K562 (cell line): ENCODE measurements around the gene IFNGR2. TPM values are rescaled to one million over a fixed set of nuclear protein-coding genes. Genes with fewer than 3 reads are reported as not detected.
A peak's percentile ranks its signal among the peaks of the same experiment; 100 is the strongest.

Experiments
- CHD4 ChIP-seq: fragments of 200-600 bp; sonication (generic); IDR thresholded peaks from 3 replicates; pipeline ENCODE4 v1.6.1; 2012; ENCODE audit warnings: low read depth, mild to moderate bottlenecking, mixed read lengths, low read length, inconsistent platforms; ENCODE audit not compliant: insufficient read depth, insufficient replicate concordance, poor library complexity, severe bottlenecking
- HMGN3 ChIP-seq: IDR thresholded peaks from 2 replicates; pipeline ENCODE4 v1.6.1; 2011; ENCODE audit warnings: borderline replicate concordance, low read depth, mild to moderate bottlenecking, mixed read lengths, low read length; ENCODE audit not compliant: insufficient read length; ENCODE audit errors: extremely low read depth
- MTA1 ChIP-seq: fragments of 450-650 bp; IDR thresholded peaks from 2 replicates; pipeline ENCODE4 v1.6.1; 2017; ENCODE audit warnings: borderline replicate concordance
- RBM17 ChIP-seq: fragments of 200-400 bp; formaldehyde crosslinking; IDR thresholded peaks from 2 replicates; pipeline ENCODE4 v1.6.1; 2017; ENCODE audit warnings: low read depth, mild to moderate bottlenecking, low read length, borderline replicate concordance
- ZBTB8A ChIP-seq: fragments of 450-650 bp; IDR thresholded peaks from 2 replicates; pipeline ENCODE4 v1.6.1; 2018; ENCODE audit warnings: mild to moderate bottlenecking, moderate library complexity; ENCODE audit not compliant: partially characterized antibody
- ZNF232 ChIP-seq: sonication (generic); formaldehyde crosslinking; IDR thresholded peaks from 2 replicates; pipeline ENCODE4 v1.8.0; 2022; ENCODE audit warnings: mild to moderate bottlenecking, missing genetic modification reagents
- ZNF707 ChIP-seq: fragments of 250-450 bp; sonication (Bioruptor Pico); conservative IDR thresholded peaks from 2 replicates; pipeline ENCODE4 v1.8.0; 2022; ENCODE audit warnings: inconsistent platforms, mild to moderate bottlenecking, moderate library complexity
- polyA plus RNA-seq, 8 experiments: library from polyadenylated mRNA; depleted of rRNA in 4 of 8; stranded (reverse) in 5 of 8; unstranded in 3 of 8; fragments of >200 nt; fragmentation: Nextera tagmentation in 2 of 8; fragmentation: Illumina TruSeq in 1 of 8; extraction: Ambion mirVana in 2 of 8; extraction: Trizol in 1 of 8; gene quantifications; 2 replicates each; pipeline versions ENCODE4 v1.2.1 to v1.2.3, GENCODE V29; 2011 to 2014; ENCODE audit warnings: inconsistent platforms in 1 of 8, missing spikeins in 1 of 8
- total RNA-seq, 7 experiments: library from RNA; depleted of rRNA in 6 of 7; stranded (reverse); fragments of >200 nt in 6 of 7; fragmentation: Illumina TruSeq in 2 of 7; extraction: Trizol in 2 of 7; gene quantifications; 2 replicates each; pipeline versions ENCODE4 v1.2.1 to v1.2.3, GENCODE V29; 2011 to 2021; ENCODE audit warnings: low replicate concordance in 1 of 7
- TF ChIP-seq, protein P1 (sequence below), 2 experiments: fragments of 450-650 bp; IDR thresholded peaks; 2 replicates each; pipeline ENCODE4 v1.6.1; 2016; ENCODE audit warnings: mild to moderate bottlenecking in 2 of 2, borderline replicate concordance in 1 of 2, low read depth in 1 of 2, moderate library complexity in 1 of 2
- TF ChIP-seq, protein P2 (sequence below): fragments of 450-650 bp; formaldehyde crosslinking; IDR thresholded peaks from 2 replicates; pipeline ENCODE4 v1.4.0; 2020; ENCODE audit warnings: mild to moderate bottlenecking, moderate library complexity
- TF ChIP-seq, protein P3 (sequence below): IDR thresholded peaks from 2 replicates; pipeline ENCODE4 v1.6.1; 2011; ENCODE audit warnings: borderline replicate concordance, low read depth, mild to moderate bottlenecking, moderate library complexity, low read length; ENCODE audit not compliant: insufficient read depth, poor library complexity, severe bottlenecking
- TF ChIP-seq, protein P4 (sequence below): IDR thresholded peaks from 2 replicates; pipeline ENCODE4 v1.6.1; 2012; ENCODE audit warnings: low read depth, low read length, improper control_type of control experiment, borderline replicate concordance

IFNGR2 gene
- total and polyA plus RNA-seq, 9 of the 15 experiments (the other 6 are each of a cell fraction or from before 2014, with no cell fraction given), result 6.7 to 58.0 (median 28.5) TPM

DNA sequence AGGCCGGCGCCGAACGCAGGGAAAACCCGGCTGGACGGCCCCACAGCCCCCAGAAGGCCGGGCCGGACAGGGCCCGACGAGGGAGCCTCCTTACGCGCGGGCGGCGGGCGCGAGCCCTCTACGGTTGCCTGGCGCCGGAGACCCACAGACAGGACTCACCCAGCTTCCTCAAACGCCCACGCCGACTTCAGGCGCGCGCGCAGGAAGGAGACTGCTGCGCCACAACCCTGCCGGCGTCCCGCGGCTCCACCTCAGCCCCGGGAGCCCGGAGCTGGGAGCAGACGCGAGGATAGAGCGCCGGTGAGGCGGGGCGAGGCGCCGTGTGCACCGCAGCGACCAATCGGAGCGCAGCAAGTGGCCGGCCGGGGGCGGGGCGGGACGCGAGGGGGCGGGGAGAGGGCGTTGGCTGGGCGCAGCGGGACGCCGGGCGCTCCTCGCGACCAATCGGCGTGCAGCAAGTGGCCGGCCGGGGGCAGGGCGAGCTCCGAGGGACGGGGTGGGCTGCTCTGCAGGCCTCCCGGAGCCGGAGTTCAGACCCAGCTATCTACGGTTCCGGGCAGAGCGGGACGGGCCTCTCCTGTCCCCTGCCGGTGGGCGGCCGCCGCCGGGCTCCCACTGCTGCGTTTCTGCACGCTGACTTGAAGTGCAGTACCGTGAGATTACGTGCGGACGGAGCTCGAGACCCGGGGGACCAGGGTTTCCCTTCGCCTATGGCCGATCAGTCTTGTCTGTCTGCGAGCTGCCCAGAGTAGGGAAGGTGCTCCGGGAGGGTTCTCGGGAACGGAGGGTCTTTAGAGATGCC, 76.7 kb downstream of the IFNGR2 start, which contains the start of gene TMEM50B (continued):
- TF ChIP-seq, protein P1, sequence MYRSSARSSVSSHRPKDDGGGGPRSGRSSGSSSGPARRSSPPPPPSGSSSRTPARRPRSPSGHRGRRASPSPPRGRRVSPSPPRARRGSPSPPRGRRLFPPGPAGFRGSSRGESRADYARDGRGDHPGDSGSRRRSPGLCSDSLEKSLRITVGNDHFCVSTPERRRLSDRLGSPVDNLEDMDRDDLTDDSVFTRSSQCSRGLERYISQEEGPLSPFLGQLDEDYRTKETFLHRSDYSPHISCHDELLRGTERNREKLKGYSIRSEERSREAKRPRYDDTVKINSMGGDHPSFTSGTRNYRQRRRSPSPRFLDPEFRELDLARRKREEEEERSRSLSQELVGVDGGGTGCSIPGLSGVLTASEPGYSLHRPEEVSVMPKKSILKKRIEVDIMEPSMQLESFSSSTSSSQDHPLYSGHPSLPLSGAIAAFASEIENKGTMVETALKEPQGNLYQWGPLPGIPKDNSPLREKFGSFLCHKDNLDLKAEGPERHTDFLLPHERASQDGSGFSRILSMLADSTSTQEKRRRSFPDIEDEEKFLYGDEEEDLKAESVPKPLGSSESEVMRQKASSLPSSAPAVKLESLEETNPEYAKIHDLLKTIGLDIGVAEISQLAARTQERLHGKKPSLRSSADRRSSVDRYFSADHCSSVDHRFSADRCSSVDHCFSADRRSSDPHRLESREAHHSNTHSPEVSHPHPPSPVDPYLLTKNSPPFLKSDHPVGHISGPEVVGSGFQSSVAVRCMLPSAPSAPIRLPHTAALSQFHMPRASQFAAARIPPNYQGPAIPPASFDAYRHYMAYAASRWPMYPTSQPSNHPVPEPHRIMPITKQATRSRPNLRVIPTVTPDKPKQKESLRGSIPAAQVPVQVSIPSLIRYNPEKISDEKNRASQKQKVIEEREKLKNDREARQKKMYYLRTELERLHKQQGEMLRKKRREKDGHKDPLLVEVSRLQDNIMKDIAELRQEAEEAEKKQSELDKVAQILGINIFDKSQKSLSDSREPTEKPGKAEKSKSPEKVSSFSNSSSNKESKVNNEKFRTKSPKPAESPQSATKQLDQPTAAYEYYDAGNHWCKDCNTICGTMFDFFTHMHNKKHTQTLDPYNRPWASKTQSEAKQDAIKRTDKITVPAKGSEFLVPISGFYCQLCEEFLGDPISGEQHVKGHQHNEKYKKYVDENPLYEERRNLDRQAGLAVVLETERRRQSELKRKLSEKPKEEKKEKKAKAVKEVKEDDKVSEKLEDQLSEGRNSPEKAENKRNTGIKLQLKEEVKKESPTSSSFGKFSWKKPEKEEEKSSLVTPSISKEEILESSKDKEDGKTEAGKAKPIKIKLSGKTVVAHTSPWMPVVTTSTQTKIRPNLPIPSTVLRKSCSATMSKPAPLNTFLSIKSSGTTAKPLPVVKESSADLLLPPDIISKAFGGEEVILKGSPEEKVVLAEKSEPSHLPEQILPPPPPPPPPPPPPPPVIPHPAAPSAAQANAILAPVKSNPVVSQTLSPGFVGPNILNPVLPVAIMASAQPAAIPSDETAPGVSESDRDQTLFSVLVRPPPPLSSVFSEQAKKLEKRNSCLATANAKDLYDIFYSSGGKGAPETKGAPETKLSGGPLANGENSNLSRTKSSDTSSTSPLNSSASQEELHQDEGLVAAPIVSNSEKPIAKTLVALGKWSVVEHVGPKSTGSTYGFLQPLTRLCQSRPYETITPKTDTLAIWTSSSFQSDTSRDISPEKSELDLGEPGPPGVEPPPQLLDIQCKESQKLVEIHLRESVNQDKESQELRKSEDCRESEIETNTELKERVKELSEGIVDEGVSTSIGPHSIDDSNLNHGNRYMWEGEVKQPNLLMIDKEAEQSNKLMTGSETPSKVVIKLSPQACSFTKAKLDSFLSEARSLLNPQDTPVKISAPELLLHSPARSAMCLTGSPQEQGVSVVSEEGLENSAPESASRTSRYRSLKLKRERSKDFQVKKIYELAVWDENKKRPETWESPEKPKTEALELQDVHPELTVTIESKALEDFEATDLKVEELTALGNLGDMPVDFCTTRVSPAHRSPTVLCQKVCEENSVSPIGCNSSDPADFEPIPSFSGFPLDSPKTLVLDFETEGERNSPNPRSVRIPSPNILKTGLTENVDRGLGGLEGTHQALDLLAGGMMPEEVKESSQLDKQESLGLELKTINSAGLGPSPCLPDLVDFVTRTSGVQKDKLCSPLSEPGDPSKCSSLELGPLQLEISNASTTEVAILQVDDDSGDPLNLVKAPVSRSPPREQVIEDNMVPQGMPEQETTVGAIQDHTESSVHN (IDR thresholded peaks at IDR 0.05; ENCODE audit: borderline replicate concordance in 1 of 2, low read depth in 1 of 2), result no peak
- TF ChIP-seq, protein P2, sequence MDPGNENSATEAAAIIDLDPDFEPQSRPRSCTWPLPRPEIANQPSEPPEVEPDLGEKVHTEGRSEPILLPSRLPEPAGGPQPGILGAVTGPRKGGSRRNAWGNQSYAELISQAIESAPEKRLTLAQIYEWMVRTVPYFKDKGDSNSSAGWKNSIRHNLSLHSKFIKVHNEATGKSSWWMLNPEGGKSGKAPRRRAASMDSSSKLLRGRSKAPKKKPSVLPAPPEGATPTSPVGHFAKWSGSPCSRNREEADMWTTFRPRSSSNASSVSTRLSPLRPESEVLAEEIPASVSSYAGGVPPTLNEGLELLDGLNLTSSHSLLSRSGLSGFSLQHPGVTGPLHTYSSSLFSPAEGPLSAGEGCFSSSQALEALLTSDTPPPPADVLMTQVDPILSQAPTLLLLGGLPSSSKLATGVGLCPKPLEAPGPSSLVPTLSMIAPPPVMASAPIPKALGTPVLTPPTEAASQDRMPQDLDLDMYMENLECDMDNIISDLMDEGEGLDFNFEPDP (CRISPR knock-in tag), result no peak
- TF ChIP-seq ZBTB8A (no peak), HMGN3 (peak; percentile 90), ZNF707 (CRISPR knock-in tag) (no peak), ZNF232 (CRISPR knock-in tag) (no peak), CHD4 (no peak), MTA1 (peak; percentile 45), RBM17 (no peak)
- TF ChIP-seq, protein P3, sequence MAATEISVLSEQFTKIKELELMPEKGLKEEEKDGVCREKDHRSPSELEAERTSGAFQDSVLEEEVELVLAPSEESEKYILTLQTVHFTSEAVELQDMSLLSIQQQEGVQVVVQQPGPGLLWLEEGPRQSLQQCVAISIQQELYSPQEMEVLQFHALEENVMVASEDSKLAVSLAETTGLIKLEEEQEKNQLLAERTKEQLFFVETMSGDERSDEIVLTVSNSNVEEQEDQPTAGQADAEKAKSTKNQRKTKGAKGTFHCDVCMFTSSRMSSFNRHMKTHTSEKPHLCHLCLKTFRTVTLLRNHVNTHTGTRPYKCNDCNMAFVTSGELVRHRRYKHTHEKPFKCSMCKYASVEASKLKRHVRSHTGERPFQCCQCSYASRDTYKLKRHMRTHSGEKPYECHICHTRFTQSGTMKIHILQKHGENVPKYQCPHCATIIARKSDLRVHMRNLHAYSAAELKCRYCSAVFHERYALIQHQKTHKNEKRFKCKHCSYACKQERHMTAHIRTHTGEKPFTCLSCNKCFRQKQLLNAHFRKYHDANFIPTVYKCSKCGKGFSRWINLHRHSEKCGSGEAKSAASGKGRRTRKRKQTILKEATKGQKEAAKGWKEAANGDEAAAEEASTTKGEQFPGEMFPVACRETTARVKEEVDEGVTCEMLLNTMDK, result peak; percentile 79
- TF ChIP-seq, protein P4, sequence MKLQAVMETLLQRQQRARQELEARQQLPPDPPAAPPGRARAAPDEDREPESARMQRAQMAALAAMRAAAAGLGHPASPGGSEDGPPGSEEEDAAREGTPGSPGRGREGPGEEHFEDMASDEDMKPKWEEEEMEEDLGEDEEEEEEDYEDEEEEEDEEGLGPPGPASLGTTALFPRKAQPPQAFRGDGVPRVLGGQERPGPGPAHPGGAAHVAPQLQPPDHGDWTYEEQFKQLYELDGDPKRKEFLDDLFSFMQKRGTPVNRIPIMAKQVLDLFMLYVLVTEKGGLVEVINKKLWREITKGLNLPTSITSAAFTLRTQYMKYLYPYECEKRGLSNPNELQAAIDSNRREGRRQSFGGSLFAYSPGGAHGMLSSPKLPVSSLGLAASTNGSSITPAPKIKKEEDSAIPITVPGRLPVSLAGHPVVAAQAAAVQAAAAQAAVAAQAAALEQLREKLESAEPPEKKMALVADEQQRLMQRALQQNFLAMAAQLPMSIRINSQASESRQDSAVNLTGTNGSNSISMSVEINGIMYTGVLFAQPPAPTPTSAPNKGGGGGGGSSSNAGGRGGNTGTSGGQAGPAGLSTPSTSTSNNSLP, result no peak
